HG03066 (cell line): ENCODE results near the gene TMEM187.

Experiments used
- ATAC-seq: cut with Tn5 transposase; IDR thresholded peaks from one replicate; pipeline ENCODE4 v1.9.1; 2021; ENCODE audit warnings: low read depth; ENCODE audit not compliant: unreplicated experiment

TMEM187 gene

GRCh38 chrX:153953892-153954557 lies 18.5 kb upstream of the TMEM187 start:
- ATAC-seq = no peak

GRCh38 chrX:153954558-153955227 lies 17.9 kb upstream of the TMEM187 start:
- no peak for ATAC-seq

GRCh38 chrX:153955228-153955732 lies 17.3 kb upstream of the TMEM187 start:
- ATAC-seq = no peak

GRCh38 chrX:153956044-153956907 lies 16.3 kb upstream of the TMEM187 start:
- ATAC-seq = no peak

GRCh38 chrX:153957224-153957623 lies 15.3 kb upstream of the TMEM187 start:
- ATAC-seq = no peak

GRCh38 chrX:153958605-153959004 lies 13.9 kb upstream of the TMEM187 start:
- ATAC-seq = no peak

GRCh38 chrX:153959649-153960048 lies 12.9 kb upstream of the TMEM187 start:
- no peak for ATAC-seq

- no peak for ATAC-seq
Observed at GRCh38 chrX:153960077-153960476, 12.5 kb upstream of the TMEM187 start.

- ATAC-seq = no peak
Observed at GRCh38 chrX:153960786-153961185, 11.8 kb upstream of the TMEM187 start.

- ATAC-seq = no peak
Observed at GRCh38 chrX:153961292-153961691, 11.3 kb upstream of the TMEM187 start.

GRCh38 chrX:153963546-153963945 lies 9.0 kb upstream of the TMEM187 start:
- no peak for ATAC-seq

GRCh38 chrX:153964105-153964504 lies 8.4 kb upstream of the TMEM187 start:
- ATAC-seq = no peak

- ATAC-seq = no peak
Observed at GRCh38 chrX:153965406-153965805, 7.1 kb upstream of the TMEM187 start.

GRCh38 chrX:153966283-153966688 lies 6.3 kb upstream of the TMEM187 start:
- ATAC-seq = no peak

- no peak for ATAC-seq
Observed at GRCh38 chrX:153966841-153967535, 5.6 kb upstream of the TMEM187 start.

- ATAC-seq = no peak
Observed at GRCh38 chrX:153967536-153968224, 4.9 kb upstream of the TMEM187 start.

- no peak for ATAC-seq
Observed at GRCh38 chrX:153968255-153968654, 4.3 kb upstream of the TMEM187 start.

- ATAC-seq = no peak
Observed at GRCh38 chrX:153968754-153969124, 3.8 kb upstream of the TMEM187 start.

- no peak for ATAC-seq
Observed at GRCh38 chrX:153969125-153969903, 3.2 kb upstream of the TMEM187 start.
